HG02885 (cell line): Measurements from ENCODE around the gene GPR33.
"Not testable (repeated sequence)": the region's sequence is repeated elsewhere in the genome, so short reads cannot be mapped to it uniquely, and the experiment has no call there.

Experiments
- ATAC-seq: cut with Tn5 transposase; IDR thresholded peaks from one replicate; pipeline ENCODE4 v1.9.1; 2021; ENCODE audit warnings: mild to moderate bottlenecking; ENCODE audit not compliant: unreplicated experiment, poor library complexity

GPR33 gene

GRCh38 chr14:31462450-31462849 lies 25.4 kb downstream of the GPR33 start:
- not testable (repeated sequence) for ATAC-seq

GRCh38 chr14:31461545-31461944 lies 26.3 kb downstream of the GPR33 start:
- ATAC-seq, result no peak

GRCh38 chr14:31457665-31458659 lies 29.9 kb downstream of the GPR33 start:
- no peak for ATAC-seq

- peak; percentile 98 for ATAC-seq
Measured at GRCh38 chr14:31456841-31457664, 30.8 kb downstream of the GPR33 start, which contains the start of gene DTD2. Gene DTD2, minus strand, starts transcription at chr14:31457506. Its CDS starts 113 bp downstream, at chr14:31457393.

GRCh38 chr14:31449971-31450610 lies 37.7 kb downstream of the GPR33 start:
- peak; percentile 65 for ATAC-seq

GRCh38 chr14:31449136-31449535 lies 38.7 kb downstream of the GPR33 start:
- no peak for ATAC-seq

GRCh38 chr14:31445703-31446102 lies 42.1 kb downstream of the GPR33 start:
- ATAC-seq, result no peak

- no peak for ATAC-seq
Measured at GRCh38 chr14:31442284-31442683, 45.6 kb downstream of the GPR33 start.

- no peak for ATAC-seq
Measured at GRCh38 chr14:31441273-31442111, 46.3 kb downstream of the GPR33 start.

GRCh38 chr14:31440280-31440679 lies 47.6 kb downstream of the GPR33 start:
- ATAC-seq, result no peak

- ATAC-seq, result no peak
Measured at GRCh38 chr14:31439561-31439960, 48.3 kb downstream of the GPR33 start.

- ATAC-seq, result not testable (repeated sequence)
Measured at GRCh38 chr14:31437045-31437691, 50.7 kb downstream of the GPR33 start.

GRCh38 chr14:31435276-31435675 lies 52.6 kb downstream of the GPR33 start:
- ATAC-seq, result no peak
